Measurements from ENCODE around the gene DGUOK.
A peak's percentile ranks its signal among the peaks of the same experiment; 100 is the strongest.

The DGUOK gene

GRCh38 chr2:74002505-74003421 is 76.1 kb downstream of the DGUOK start:
- H3K27ac ChIP-seq (ENCODE audit: low read length), result no peak overlapping the region
- H3K4me3 ChIP-seq (ENCODE audit: low read depth in 1 of 2, low read length in 2 of 2), result peak overlapping the region; percentile 65 to 68
- H3K36me3 ChIP-seq (ENCODE audit: control insufficient read depth in 1 of 2, insufficient read depth in 2 of 2, low read length in 2 of 2), result no peaks in the 10 kb centered on the region
- H3K9me3 ChIP-seq (ENCODE audit: control insufficient read depth in 1 of 2, low read length in 2 of 2), result no peaks in the 10 kb centered on the region
- peaks cover 25 to 37% of the 10 kb centered on the region in 2 donors for H3K4me1 ChIP-seq (ENCODE audit: control insufficient read depth in 1 of 2, insufficient read depth in 2 of 2, low read length in 2 of 2)
- no peaks in the 10 kb centered on the region for H3K27me3 ChIP-seq (ENCODE audit: low read depth, low read length)

- no peak overlapping the region for H3K4me3 ChIP-seq (ENCODE audit: low read depth in 1 of 2, low read length in 2 of 2)
- no peaks in the 10 kb centered on the region for H3K9me3 ChIP-seq (ENCODE audit: control insufficient read depth in 1 of 2, low read length in 2 of 2)
- no peaks in the 10 kb centered on the region for H3K36me3 ChIP-seq (ENCODE audit: control insufficient read depth in 1 of 2, insufficient read depth in 2 of 2, low read length in 2 of 2)
- H3K27me3 ChIP-seq (ENCODE audit: low read depth, low read length), result no peaks in the 10 kb centered on the region
- H3K4me1 ChIP-seq (ENCODE audit: control insufficient read depth in 1 of 2, insufficient read depth in 2 of 2, low read length in 2 of 2), result peaks cover 25 to 37% of the 10 kb centered on the region in 2 donors
- H3K27ac ChIP-seq (ENCODE audit: low read length), result no peak overlapping the region
Measured at GRCh38 chr2:74003494-74004211, 77.0 kb downstream of the DGUOK start.

- Histone ChIP-seq H3K36me3 (ENCODE audit: control insufficient read depth in 1 of 2, insufficient read depth in 2 of 2, low read length in 2 of 2) (no peaks in the 10 kb centered on the region), H3K4me3 (ENCODE audit: low read depth in 1 of 2, low read length in 2 of 2) (no peak overlapping the region), H3K27me3 (ENCODE audit: low read depth, low read length) (no peaks in the 10 kb centered on the region), H3K4me1 (ENCODE audit: control insufficient read depth in 1 of 2, insufficient read depth in 2 of 2, low read length in 2 of 2) (peaks cover 25 to 38% of the 10 kb centered on the region in 2 donors), H3K27ac (ENCODE audit: low read length) (no peak overlapping the region), H3K9me3 (ENCODE audit: control insufficient read depth in 1 of 2, low read length in 2 of 2) (no peaks in the 10 kb centered on the region)
Measured at GRCh38 chr2:74004212-74005182, 77.8 kb downstream of the DGUOK start.

GRCh38 chr2:74005786-74006185 is 79.1 kb downstream of the DGUOK start:
- H3K27ac ChIP-seq (ENCODE audit: low read length), result no peak overlapping the region
- no peaks in the 10 kb centered on the region for H3K27me3 ChIP-seq (ENCODE audit: low read depth, low read length)
- no peak overlapping the region for H3K4me3 ChIP-seq (ENCODE audit: low read depth in 1 of 2, low read length in 2 of 2)
- H3K36me3 ChIP-seq (ENCODE audit: control insufficient read depth in 1 of 2, insufficient read depth in 2 of 2, low read length in 2 of 2), result no peaks in the 10 kb centered on the region
- H3K4me1 ChIP-seq (ENCODE audit: control insufficient read depth in 1 of 2, insufficient read depth in 2 of 2, low read length in 2 of 2), result peaks cover 21 to 41% of the 10 kb centered on the region in 2 donors
- H3K9me3 ChIP-seq (ENCODE audit: control insufficient read depth in 1 of 2, low read length in 2 of 2), result no peaks in the 10 kb centered on the region

GRCh38 chr2:74006459-74006858 is 79.8 kb downstream of the DGUOK start:
- Histone ChIP-seq H3K9me3 (ENCODE audit: control insufficient read depth in 1 of 2, low read length in 2 of 2) (no peaks in the 10 kb centered on the region), H3K4me3 (ENCODE audit: low read depth in 1 of 2, low read length in 2 of 2) (no peak overlapping the region), H3K27ac (ENCODE audit: low read length) (no peak overlapping the region), H3K36me3 (ENCODE audit: control insufficient read depth in 1 of 2, insufficient read depth in 2 of 2, low read length in 2 of 2) (no peaks in the 10 kb centered on the region), H3K27me3 (ENCODE audit: low read depth, low read length) (no peaks in the 10 kb centered on the region), H3K4me1 (ENCODE audit: control insufficient read depth in 1 of 2, insufficient read depth in 2 of 2, low read length in 2 of 2) (peaks cover 18 to 40% of the 10 kb centered on the region in 2 donors)

GRCh38 chr2:74007121-74007520 is 80.4 kb downstream of the DGUOK start:
- no peaks in the 10 kb centered on the region for H3K27me3 ChIP-seq (ENCODE audit: low read depth, low read length)
- no peaks in the 10 kb centered on the region for H3K36me3 ChIP-seq (ENCODE audit: control insufficient read depth in 1 of 2, insufficient read depth in 2 of 2, low read length in 2 of 2)
- H3K4me3 ChIP-seq (ENCODE audit: low read depth in 1 of 2, low read length in 2 of 2), result no peak overlapping the region
- H3K4me1 ChIP-seq (ENCODE audit: control insufficient read depth in 1 of 2, insufficient read depth in 2 of 2, low read length in 2 of 2), result peaks cover 18 to 36% of the 10 kb centered on the region in 2 donors
- H3K27ac ChIP-seq (ENCODE audit: low read length), result no peak overlapping the region
- no peaks in the 10 kb centered on the region for H3K9me3 ChIP-seq (ENCODE audit: control insufficient read depth in 1 of 2, low read length in 2 of 2)

GRCh38 chr2:74007711-74008110 is 81.0 kb downstream of the DGUOK start:
- no peaks in the 10 kb centered on the region for H3K36me3 ChIP-seq (ENCODE audit: control insufficient read depth in 1 of 2, insufficient read depth in 2 of 2, low read length in 2 of 2)
- peaks cover 18 to 35% of the 10 kb centered on the region in 2 donors for H3K4me1 ChIP-seq (ENCODE audit: control insufficient read depth in 1 of 2, insufficient read depth in 2 of 2, low read length in 2 of 2)
- H3K9me3 ChIP-seq (ENCODE audit: control insufficient read depth in 1 of 2, low read length in 2 of 2), result no peaks in the 10 kb centered on the region
- H3K4me3 ChIP-seq (ENCODE audit: low read depth in 1 of 2, low read length in 2 of 2), result no peak overlapping the region
- no peaks in the 10 kb centered on the region for H3K27me3 ChIP-seq (ENCODE audit: low read depth, low read length)
- H3K27ac ChIP-seq (ENCODE audit: low read length), result no peak overlapping the region
